Glutamatergic neuron (in vitro differentiated cells): ENCODE measurements around the gene MECR. TPM values are rescaled to one million over a fixed set of nuclear protein-coding genes. Genes with fewer than 3 reads are reported as not detected.

Experiments used
- DNase-seq: peaks from one replicate; pipeline ENCODE4 v3.0.0; 2022
- H3K27ac Mint-ChIP-seq: one replicate; pipeline ENCODE4 v1.8.0; 2020; ENCODE audit warnings: mild to moderate bottlenecking, mixed read lengths, inconsistent platforms; ENCODE audit not compliant: unreplicated experiment
- H3K27me3 Mint-ChIP-seq: one replicate; pipeline ENCODE4 v1.8.0; 2020; ENCODE audit warnings: mild to moderate bottlenecking, moderate library complexity, mixed read lengths, inconsistent platforms; ENCODE audit not compliant: unreplicated experiment
- H3K36me3 Mint-ChIP-seq: one replicate; pipeline ENCODE4 v1.8.0; 2020; ENCODE audit warnings: mild to moderate bottlenecking, mixed read lengths, inconsistent platforms; ENCODE audit not compliant: unreplicated experiment
- H3K4me1 Mint-ChIP-seq: one replicate; pipeline ENCODE4 v1.8.0; 2020; ENCODE audit warnings: mild to moderate bottlenecking, low read depth, mixed read lengths, inconsistent platforms; ENCODE audit not compliant: unreplicated experiment
- H3K4me3 Mint-ChIP-seq: one replicate; pipeline ENCODE4 v1.8.0; 2020; ENCODE audit warnings: mild to moderate bottlenecking, mixed read lengths, inconsistent platforms; ENCODE audit not compliant: unreplicated experiment
- H3K9me3 Mint-ChIP-seq: one replicate; pipeline ENCODE4 v1.8.0; 2020; ENCODE audit warnings: mild to moderate bottlenecking, moderate library complexity, mixed read lengths, inconsistent platforms; ENCODE audit not compliant: unreplicated experiment
- total RNA-seq: library from RNA; stranded (reverse); fragmentation: NEBNext Ultra II Directional; extraction: Animal tissue kit (Norgen Biotek cat#: 25700); gene quantifications from one replicate; pipeline ENCODE4 v1.2.1, GENCODE V29; 2021; ENCODE audit not compliant: unreplicated experiment
- TF ChIP-seq, protein P1 (sequence below): fragments of 200-600 bp; sonication (generic); IDR thresholded peaks from one replicate; pipeline ENCODE4 v1.5.0; 2021; ENCODE audit not compliant: partially characterized antibody, unreplicated experiment

Gene MECR
- total RNA-seq, 1 donor from 2014 or later, result 21.4 TPM

GRCh38 chr1:29177022-29177705 is 53.6 kb downstream of the MECR start:
- no peak overlapping the region for H3K27ac Mint-ChIP-seq
- H3K9me3 Mint-ChIP-seq, result peaks cover 1% of the 10 kb centered on the region
- H3K4me1 Mint-ChIP-seq, result peaks cover 16% of the 10 kb centered on the region
- TF ChIP-seq, protein P1, sequence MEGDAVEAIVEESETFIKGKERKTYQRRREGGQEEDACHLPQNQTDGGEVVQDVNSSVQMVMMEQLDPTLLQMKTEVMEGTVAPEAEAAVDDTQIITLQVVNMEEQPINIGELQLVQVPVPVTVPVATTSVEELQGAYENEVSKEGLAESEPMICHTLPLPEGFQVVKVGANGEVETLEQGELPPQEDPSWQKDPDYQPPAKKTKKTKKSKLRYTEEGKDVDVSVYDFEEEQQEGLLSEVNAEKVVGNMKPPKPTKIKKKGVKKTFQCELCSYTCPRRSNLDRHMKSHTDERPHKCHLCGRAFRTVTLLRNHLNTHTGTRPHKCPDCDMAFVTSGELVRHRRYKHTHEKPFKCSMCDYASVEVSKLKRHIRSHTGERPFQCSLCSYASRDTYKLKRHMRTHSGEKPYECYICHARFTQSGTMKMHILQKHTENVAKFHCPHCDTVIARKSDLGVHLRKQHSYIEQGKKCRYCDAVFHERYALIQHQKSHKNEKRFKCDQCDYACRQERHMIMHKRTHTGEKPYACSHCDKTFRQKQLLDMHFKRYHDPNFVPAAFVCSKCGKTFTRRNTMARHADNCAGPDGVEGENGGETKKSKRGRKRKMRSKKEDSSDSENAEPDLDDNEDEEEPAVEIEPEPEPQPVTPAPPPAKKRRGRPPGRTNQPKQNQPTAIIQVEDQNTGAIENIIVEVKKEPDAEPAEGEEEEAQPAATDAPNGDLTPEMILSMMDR, result no peak
- no peak overlapping the region for H3K4me3 Mint-ChIP-seq
- H3K36me3 Mint-ChIP-seq, result no peaks in the 10 kb centered on the region
- no peak for DNase-seq
- peaks cover 6% of the 10 kb centered on the region for H3K27me3 Mint-ChIP-seq

DNA sequence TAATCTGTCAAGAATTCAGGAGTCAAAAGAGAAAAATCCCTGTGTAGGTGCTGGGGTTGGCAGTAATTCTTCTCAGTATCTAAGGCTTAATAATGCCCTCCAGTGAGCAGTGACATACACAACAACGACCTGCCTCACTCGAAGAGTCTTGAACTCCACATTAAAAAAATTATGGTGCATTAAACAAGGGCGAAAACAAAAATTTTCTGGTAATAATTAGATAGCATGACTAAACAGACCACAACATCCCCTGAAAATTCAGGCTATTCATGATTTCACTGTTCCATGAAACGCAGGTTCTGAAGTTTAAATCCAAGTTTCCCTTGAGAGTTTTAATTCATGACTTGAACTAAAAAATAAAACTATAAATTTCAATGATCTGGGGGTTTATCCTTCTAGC is 54.2 kb downstream of the MECR start:
- Mint-ChIP-seq H3K27ac (peak overlapping the region; percentile 22), H3K4me3 (no peak overlapping the region), H3K27me3 (peaks cover 6% of the 10 kb centered on the region), H3K4me1 (peaks cover 18% of the 10 kb centered on the region), H3K36me3 (no peaks in the 10 kb centered on the region), H3K9me3 (no peaks in the 10 kb centered on the region)
- TF ChIP-seq, protein P1, result no peak
- DNase-seq, result no peak

- peaks cover 8% of the 10 kb centered on the region for H3K27me3 Mint-ChIP-seq
- H3K36me3 Mint-ChIP-seq, result no peaks in the 10 kb centered on the region
- H3K9me3 Mint-ChIP-seq, result no peaks in the 10 kb centered on the region
- DNase-seq, result no peak
- H3K4me1 Mint-ChIP-seq, result peaks cover 38% of the 10 kb centered on the region
- H3K27ac Mint-ChIP-seq, result peak overlapping the region; percentile 63
- H3K4me3 Mint-ChIP-seq, result peak overlapping the region; percentile 14
- TF ChIP-seq, protein P1, result no peak
Measured at GRCh38 chr1:29172415-29172939, 58.3 kb downstream of the MECR start.

DNA sequence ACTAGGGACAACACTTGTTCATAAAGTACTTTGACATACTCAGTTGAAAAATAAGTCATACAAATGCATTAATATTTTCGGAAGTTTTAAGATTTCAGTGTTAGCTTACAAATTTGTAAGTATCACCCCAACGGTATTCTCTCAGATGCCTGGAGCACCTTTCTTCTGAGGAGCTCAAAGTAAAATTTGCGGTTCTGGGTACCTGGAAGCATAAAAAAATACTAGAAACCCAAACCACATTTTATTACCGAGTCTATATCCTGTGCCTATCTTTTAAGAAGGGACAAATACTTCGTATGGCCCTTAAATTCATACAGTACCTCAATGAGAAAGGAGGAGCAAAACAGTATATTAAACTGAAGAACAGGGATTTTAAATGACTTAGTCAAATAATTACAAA is 59.2 kb downstream of the MECR start:
- Mint-ChIP-seq H3K4me1 (peaks cover 36% of the 10 kb centered on the region), H3K9me3 (no peaks in the 10 kb centered on the region), H3K27me3 (peaks cover 8% of the 10 kb centered on the region), H3K4me3 (peak overlapping the region; percentile 71), H3K36me3 (no peaks in the 10 kb centered on the region), H3K27ac (no peak overlapping the region)
- TF ChIP-seq, protein P1, result no peak
- DNase-seq, result no peak

- peaks cover 8% of the 10 kb centered on the region for H3K27me3 Mint-ChIP-seq
Measured at GRCh38 chr1:29171089-29171488, 59.6 kb downstream of the MECR start.

More at GRCh38 chr1:29171089-29171488, 59.6 kb downstream of the MECR start:
- TF ChIP-seq, protein P1, result no peak
- H3K9me3 Mint-ChIP-seq, result no peaks in the 10 kb centered on the region
- H3K4me3 Mint-ChIP-seq, result peak overlapping the region; percentile 71
- H3K36me3 Mint-ChIP-seq, result no peaks in the 10 kb centered on the region
- peak overlapping the region; percentile 75 for H3K27ac Mint-ChIP-seq
- peaks cover 36% of the 10 kb centered on the region for H3K4me1 Mint-ChIP-seq
- no peak for DNase-seq
